HepG2 (cell line): ENCODE results near the gene ANKDD1A. TPM values are rescaled to one million over a fixed set of nuclear protein-coding genes. Genes with fewer than 3 reads are reported as not detected.

Experiments used
- ATAC-seq: fragments of 200-7000 bp; cut with Tn5 transposase; 3 replicates; pipeline ENCODE4 v1.9.1; 2020; ENCODE audit warnings: mild to moderate bottlenecking, moderate library complexity
- BruUV-seq: library from RNA; stranded (reverse); fragments of 400-500 nt; replicated peaks from 2 replicates; lab custom pipeline; 2021; lab: Mats Ljungman, UMichigan
- CTCF ChIA-PET: fragments of 300-600 bp; formaldehyde crosslinking; extraction: SDS; loops from one replicate; lab custom pipeline; 2021; ENCODE audit warnings: low total read pairs, inconsistent platforms, low intra/inter-chr PET ratio; lab: Yijun Ruan, JAX
- POLR2A ChIA-PET: fragments of 350-600 bp; sonication (Branson Sonifier 250); formaldehyde crosslinking; loops from one replicate; lab custom pipeline; 2020; ENCODE audit warnings: antibody characterized with exemption, inconsistent platforms; lab: Yijun Ruan, JAX
- DNase-seq: peaks from one replicate; pipeline ENCODE4 v3.0.0-alpha.2; 2015; ENCODE audit warnings: low spot score
- FAIRE-seq: peaks from 3 replicates; lab custom pipeline; 2011; peaks lifted over from hg19 to GRCh38; lab: Jason Lieb, UNC
- H2AFZ ChIP-seq: one replicate; pipeline ENCODE4 v1.6.1; 2011; ENCODE audit warnings: low read length, inconsistent platforms
- H3K27ac ChIP-seq: fragments of 300-600 bp; 3 replicates; pipeline ENCODE4 v1.8.0; 2011; ENCODE audit warnings: mixed run types, mild to moderate bottlenecking, mixed read lengths, low read length, inconsistent platforms; ENCODE audit not compliant: insufficient read depth; ENCODE audit errors: extremely low read length
- H3K27me3 ChIP-seq, 2 experiments: fragments of 200-600 bp in 1 of 2; 2 replicates in 1 of 2; 3 replicates in 1 of 2; pipeline versions ENCODE4 v1.6.0 to v1.8.0; 2011; ENCODE audit warnings: low read length in 2 of 2, mild to moderate bottlenecking in 2 of 2, moderate library complexity in 2 of 2, inconsistent platforms in 1 of 2; ENCODE audit not compliant: insufficient read depth in 2 of 2, control insufficient read depth in 1 of 2
- H3K36me3 ChIP-seq, 2 experiments: fragments of 200-600 bp in 1 of 2; replicated peaks in 1 of 2; 2 replicates in 1 of 2; 3 replicates in 1 of 2; pipeline versions ENCODE4 v1.5.1 to v1.8.0; 2011; ENCODE audit warnings: low read length in 2 of 2, inconsistent platforms in 1 of 2; ENCODE audit not compliant: insufficient read depth in 2 of 2, control insufficient read depth in 1 of 2
- H3K4me1 ChIP-seq: 2 replicates; pipeline ENCODE4 v1.5.1; 2012; ENCODE audit warnings: low read length, inconsistent platforms; ENCODE audit not compliant: insufficient read depth
- H3K4me2 ChIP-seq: 2 replicates; pipeline ENCODE4 v1.6.0; 2011; ENCODE audit warnings: low read depth, low read length, inconsistent platforms
- H3K4me3 ChIP-seq, 3 experiments: fragments of 200-600 bp in 1 of 3; sonication (generic), shearing (Covaris generic) in 1 of 3; replicated peaks in 1 of 3; 2 replicates each; pipeline ENCODE4 v1.5.1; 2011 to 2016; ENCODE audit warnings: low read length in 3 of 3, inconsistent platforms in 2 of 3, low read depth in 2 of 3, mild to moderate bottlenecking in 2 of 3, control low read depth in 1 of 3, mixed read lengths in 1 of 3; ENCODE audit not compliant: insufficient read depth in 1 of 3
- H3K79me2 ChIP-seq: one replicate; pipeline ENCODE4 v1.6.1; 2011; ENCODE audit warnings: low read length, inconsistent platforms; ENCODE audit not compliant: insufficient read depth
- H3K9ac ChIP-seq: 2 replicates; pipeline ENCODE4 v1.6.0; 2011; ENCODE audit warnings: mild to moderate bottlenecking, low read depth, low read length, inconsistent platforms; ENCODE audit not compliant: insufficient read depth
- H3K9me3 ChIP-seq: 2 replicates; pipeline ENCODE4 v1.5.1; 2012; ENCODE audit warnings: mild to moderate bottlenecking, low read length
- H4K20me1 ChIP-seq: 2 replicates; pipeline ENCODE4 v1.6.0; 2011; ENCODE audit warnings: inconsistent platforms, mild to moderate bottlenecking, low read length, moderate library complexity; ENCODE audit not compliant: insufficient read depth
- CBFB ChIP-seq: sonication (generic); formaldehyde crosslinking; IDR thresholded peaks from 2 replicates; pipeline ENCODE4 v1.4.0; 2020; ENCODE audit warnings: missing genetic modification reagents
- ETV6 ChIP-seq: sonication (generic); formaldehyde crosslinking; conservative IDR thresholded peaks from 2 replicates; pipeline ENCODE4 v1.4.0; 2020; ENCODE audit warnings: missing genetic modification reagents
- EZH2 ChIP-seq: conservative IDR thresholded peaks from 2 replicates; pipeline ENCODE4 v1.6.1; 2012; ENCODE audit warnings: mild to moderate bottlenecking, low read depth, low read length, moderate library complexity
- HMG20A ChIP-seq: IDR thresholded peaks from 2 replicates; pipeline ENCODE4 v1.6.1; 2016; ENCODE audit warnings: borderline replicate concordance
- JARID2 ChIP-seq: sonication (generic); formaldehyde crosslinking; IDR thresholded peaks from 2 replicates; pipeline ENCODE4 v1.8.1; 2023; ENCODE audit warnings: missing genetic modification reagents, inconsistent platforms; ENCODE audit not compliant: insufficient replicate concordance
- NFKBIZ ChIP-seq: IDR thresholded peaks from 2 replicates; pipeline ENCODE4 v1.6.1; 2018; ENCODE audit warnings: missing genetic modification reagents, missing compliant biosample characterization
- SALL2 ChIP-seq: sonication (generic); formaldehyde crosslinking; IDR thresholded peaks from 2 replicates; pipeline ENCODE4 v1.8.1; 2023; ENCODE audit warnings: mild to moderate bottlenecking, missing genetic modification reagents, inconsistent platforms
- TCF12 ChIP-seq, 2 experiments: fragments of 450-650 bp in 1 of 2; sonication (generic) in 1 of 2; formaldehyde crosslinking in 1 of 2; IDR thresholded peaks; 2 replicates each; pipeline versions ENCODE4 v1.6.1 to v1.8.0; 2017 to 2022; ENCODE audit warnings: antibody characterized with exemption in 1 of 2, mild to moderate bottlenecking in 1 of 2, missing genetic modification reagents in 1 of 2, moderate library complexity in 1 of 2
- TFDP1 ChIP-seq: IDR thresholded peaks from 2 replicates; pipeline ENCODE4 v1.6.1; 2016; ENCODE audit warnings: missing compliant biosample characterization, missing genetic modification reagents, borderline replicate concordance
- ZBTB21 ChIP-seq: sonication (generic); formaldehyde crosslinking; IDR thresholded peaks from 2 replicates; pipeline ENCODE4 v1.4.0; 2020; ENCODE audit warnings: missing genetic modification reagents
- ZBTB38 ChIP-seq: sonication (generic); formaldehyde crosslinking; IDR thresholded peaks from 2 replicates; pipeline ENCODE4 v1.5.1; 2020; ENCODE audit warnings: mild to moderate bottlenecking, missing genetic modification reagents
- ZNF232 ChIP-seq: sonication (generic); formaldehyde crosslinking; IDR thresholded peaks from 2 replicates; pipeline ENCODE4 v1.4.0; 2020; ENCODE audit warnings: missing genetic modification reagents, borderline replicate concordance
- ZNF333 ChIP-seq: sonication (generic); formaldehyde crosslinking; IDR thresholded peaks from 2 replicates; pipeline ENCODE4 v1.4.0; 2020; ENCODE audit warnings: mild to moderate bottlenecking, missing genetic modification reagents, borderline replicate concordance
- ZNF619 ChIP-seq: sonication (generic); formaldehyde crosslinking; IDR thresholded peaks from 2 replicates; pipeline ENCODE4 v1.4.0; 2020; ENCODE audit warnings: mild to moderate bottlenecking, missing genetic modification reagents
- ZNF775 ChIP-seq: sonication (generic); formaldehyde crosslinking; IDR thresholded peaks from 2 replicates; pipeline ENCODE4 v1.4.0; 2020; ENCODE audit warnings: missing genetic modification reagents, mild to moderate bottlenecking, moderate library complexity, borderline replicate concordance
- ZSCAN31 ChIP-seq: sonication (generic); formaldehyde crosslinking; IDR thresholded peaks from 2 replicates; pipeline ENCODE4 v1.5.0; 2020; ENCODE audit warnings: low read depth, mild to moderate bottlenecking, missing genetic modification reagents
- WGBS: methylation state at CpG from one replicate; pipeline ENCODE4 v1.1.6; 2017; ENCODE audit warnings: low lambda C conversion rate; 5-methylcytosine and 5-hydroxymethylcytosine counted together
- in situ Hi-C: cut with HindIII; loops from 2 replicates; pipeline ENCODE4 v1.10.0; 2017; ENCODE audit warnings: low pct_unique_long_range_greater_than_20kb; ENCODE audit not compliant: extremely low pct_ligation_motif_present
- intact Hi-C: fragments of 100-400 bp; cut with micrococcal nuclease; formaldehyde crosslinking; loops from one replicate; pipeline ENCODE4 v1.10.0; 2022; ENCODE audit not compliant: unreplicated experiment
- polyA plus RNA-seq, 8 experiments: library from polyadenylated mRNA; depleted of rRNA in 3 of 8; stranded (reverse) in 7 of 8; unstranded in 1 of 8; fragments of >200 nt; fragmentation: Illumina TruSeq in 4 of 8; extraction: Trizol in 4 of 8; gene quantifications; 2 replicates each; pipeline versions ENCODE4 v1.2.1 to v1.2.3, GENCODE V29; 2011 to 2016; ENCODE audit warnings: low read depth in 4 of 8, missing spikeins in 1 of 8, mixed read lengths in 1 of 8; ENCODE audit not compliant: insufficient read depth in 1 of 8
- total RNA-seq, 5 experiments: library from RNA; depleted of rRNA; stranded (reverse); fragments of >200 nt; fragmentation: Illumina TruSeq; extraction: Trizol; gene quantifications; 2 replicates each; pipeline ENCODE4 v1.2.3, GENCODE V29; 2016; ENCODE audit warnings: low read depth in 1 of 5
- TF ChIP-seq, protein P1 (sequence below): sonication (generic); formaldehyde crosslinking; IDR thresholded peaks from 2 replicates; pipeline ENCODE4 v1.5.1; 2020; ENCODE audit warnings: mild to moderate bottlenecking, missing genetic modification reagents, borderline replicate concordance
- TF ChIP-seq, protein P2 (sequence below): sonication (generic); formaldehyde crosslinking; IDR thresholded peaks from 2 replicates; pipeline ENCODE4 v1.5.1; 2020; ENCODE audit warnings: missing genetic modification reagents, mild to moderate bottlenecking, borderline replicate concordance

Gene ANKDD1A
- total and polyA plus RNA-seq, 2 of the 13 experiments (the other 11 are each of a cell fraction or from before 2014, with no cell fraction given), result 0.11 to 0.48 TPM

GRCh38 chr15:64991536-64992135 lies 79.9 kb downstream of the ANKDD1A start:
- H3K27me3 ChIP-seq, result no peaks in the 10 kb centered on the region; a peak in 1 of 5 replicates
- peaks cover 34% of the 10 kb centered on the region for H3K4me1 ChIP-seq
- TF ChIP-seq ZBTB38 (CRISPR knock-in tag), result no peak
- TF ChIP-seq, protein P1, sequence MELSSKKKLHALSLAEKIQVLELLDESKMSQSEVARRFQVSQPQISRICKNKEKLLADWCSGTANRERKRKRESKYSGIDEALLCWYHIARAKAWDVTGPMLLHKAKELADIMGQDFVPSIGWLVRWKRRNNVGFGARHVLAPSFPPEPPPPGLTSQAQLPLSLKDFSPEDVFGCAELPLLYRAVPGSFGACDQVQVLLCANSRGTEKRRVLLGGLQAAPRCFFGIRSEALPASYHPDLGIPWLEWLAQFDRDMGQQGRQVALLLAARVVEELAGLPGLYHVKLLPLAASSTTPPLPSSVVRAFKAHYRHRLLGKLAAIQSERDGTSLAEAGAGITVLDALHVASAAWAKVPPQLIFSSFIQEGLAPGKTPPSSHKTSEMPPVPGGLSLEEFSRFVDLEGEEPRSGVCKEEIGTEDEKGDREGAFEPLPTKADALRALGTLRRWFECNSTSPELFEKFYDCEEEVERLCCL (CRISPR knock-in tag), result no peak
- no peak for TF ChIP-seq TCF12 (IDR thresholded peaks at IDR 0.05)
- TF ChIP-seq TCF12 (CRISPR knock-in tag; IDR thresholded peaks at IDR 0.05), result no peak
- no peak for TF ChIP-seq HMG20A (CRISPR knock-in tag)
- TF ChIP-seq SALL2, result no peak
- no peak for TF ChIP-seq ZNF333
- TF ChIP-seq ZBTB21 (CRISPR knock-in tag), result no peak
- TF ChIP-seq, protein P2, sequence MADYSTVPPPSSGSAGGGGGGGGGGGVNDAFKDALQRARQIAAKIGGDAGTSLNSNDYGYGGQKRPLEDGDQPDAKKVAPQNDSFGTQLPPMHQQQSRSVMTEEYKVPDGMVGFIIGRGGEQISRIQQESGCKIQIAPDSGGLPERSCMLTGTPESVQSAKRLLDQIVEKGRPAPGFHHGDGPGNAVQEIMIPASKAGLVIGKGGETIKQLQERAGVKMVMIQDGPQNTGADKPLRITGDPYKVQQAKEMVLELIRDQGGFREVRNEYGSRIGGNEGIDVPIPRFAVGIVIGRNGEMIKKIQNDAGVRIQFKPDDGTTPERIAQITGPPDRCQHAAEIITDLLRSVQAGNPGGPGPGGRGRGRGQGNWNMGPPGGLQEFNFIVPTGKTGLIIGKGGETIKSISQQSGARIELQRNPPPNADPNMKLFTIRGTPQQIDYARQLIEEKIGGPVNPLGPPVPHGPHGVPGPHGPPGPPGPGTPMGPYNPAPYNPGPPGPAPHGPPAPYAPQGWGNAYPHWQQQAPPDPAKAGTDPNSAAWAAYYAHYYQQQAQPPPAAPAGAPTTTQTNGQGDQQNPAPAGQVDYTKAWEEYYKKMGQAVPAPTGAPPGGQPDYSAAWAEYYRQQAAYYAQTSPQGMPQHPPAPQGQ (CRISPR knock-in tag), result no peak
- no peak for TF ChIP-seq NFKBIZ (CRISPR knock-in tag)
- no peak for TF ChIP-seq EZH2
- no peak for TF ChIP-seq TFDP1 (CRISPR knock-in tag)
- TF ChIP-seq ZNF232, result no peak
- TF ChIP-seq ETV6, result no peak
- TF ChIP-seq ZSCAN31 (CRISPR knock-in tag), result no peak
- no peak for TF ChIP-seq JARID2 (CRISPR knock-in tag)
- TF ChIP-seq ZNF775 (CRISPR knock-in tag), result no peak
- TF ChIP-seq ZNF619 (CRISPR knock-in tag), result no peak
- TF ChIP-seq CBFB (CRISPR knock-in tag), result no peak
- TF ChIP-seq, all 625 proteins: peak for 0
- DNase-seq (no peak), ATAC-seq (no peak), FAIRE-seq (no peak)
- in situ Hi-C loops (no loop called here), intact Hi-C loops (loop anchor here (5.0 kb wide), 1 partner anchor 61 kb away; no protein-coding TSS in a partner anchor)
- no peaks in the 10 kb centered on the region for H3K9me3 ChIP-seq
- H2AFZ ChIP-seq, result no peak overlapping the region
- no peak overlapping the region for H3K4me2 ChIP-seq
- no peak overlapping the region for H3K9ac ChIP-seq
- H3K27ac ChIP-seq, result no peak overlapping the region
- POLR2A ChIA-PET, result no interaction called here
- whole genome bisulfite sequencing, result 37% methylated on average over 2 of the region's 2 CpGs
- no TSS peak for BruUV-seq
- CTCF ChIA-PET, result no interaction called here
- H3K4me3 ChIP-seq, result no peak overlapping the region
- H3K36me3 ChIP-seq, result no peaks in the 10 kb centered on the region
- H4K20me1 ChIP-seq, result no peaks in the 10 kb centered on the region
- peaks cover 10% of the 10 kb centered on the region for H3K79me2 ChIP-seq
